ENCODE measurements around the gene PTGFRN. TPM values are rescaled to one million over a fixed set of nuclear protein-coding genes. Genes with fewer than 3 reads are reported as not detected.

PTGFRN gene
- total and polyA plus RNA-seq, 2 of the 13 experiments (the other 11 are each of a cell fraction or from before 2014, with no cell fraction given): 3.3 to 11.3 TPM

- H3K4me1 ChIP-seq (ENCODE audit: insufficient read depth, low read length): no peaks in the 10 kb centered on the region
- ChIA-PET POLR2A (no interaction called here), CTCF (ENCODE audit: low intra/inter-chr PET ratio, low total read pairs) (no interaction called here)
- intact Hi-C loops (cut with micrococcal nuclease; ENCODE audit: unreplicated experiment): no loop called here
- H3K4me2 ChIP-seq (ENCODE audit: low read depth, low read length): no peak overlapping the region
- DNase-seq (ENCODE audit: low spot score): no peak
- no TSS peak for BruUV-seq (replicated peaks)
- H3K9ac ChIP-seq (ENCODE audit: insufficient read depth, low read depth, low read length): no peak overlapping the region
- no peak for FAIRE-seq
- H3K79me2 ChIP-seq (ENCODE audit: insufficient read depth, low read length): no peaks in the 10 kb centered on the region
- H2AFZ ChIP-seq (ENCODE audit: low read length): no peak overlapping the region
- no peaks in the 10 kb centered on the region for H3K9me3 ChIP-seq (ENCODE audit: low read length)
- ATAC-seq: no peak
- no peak overlapping the region for H3K27ac ChIP-seq (ENCODE audit: extremely low read length, insufficient read depth, low read length)
- H3K27me3 ChIP-seq (ENCODE audit: control insufficient read depth in 1 of 2, insufficient read depth in 2 of 2, low read length in 2 of 2): no peaks in the 10 kb centered on the region
- in situ Hi-C loops (cut with HindIII; ENCODE audit: extremely low pct_ligation_motif_present, low pct_unique_long_range_greater_than_20kb): no loop called here
- no peak overlapping the region for H3K4me3 ChIP-seq (replicated peaks in 1 of 3; ENCODE audit: insufficient read depth in 1 of 3, low read depth in 2 of 3, low read length in 3 of 3)
- H4K20me1 ChIP-seq (ENCODE audit: insufficient read depth, low read length): no peaks in the 10 kb centered on the region
- TF ChIP-seq USF2 (IDR thresholded peaks at IDR 0.05; ENCODE audit: low read depth, low read length) (no peak), USF2 (CRISPR knock-in tag; IDR thresholded peaks at IDR 0.05; ENCODE audit: borderline replicate concordance) (no peak), HDAC6 (IDR thresholded peaks at IDR 0.05; ENCODE audit: low read depth, low read length) (no peak), TCF7L2 (IDR thresholded peaks at IDR 0.05; ENCODE audit: low read depth, low read length) (no peak), ZNF660 (CRISPR knock-in tag; IDR thresholded peaks at IDR 0.05; ENCODE audit: borderline replicate concordance, low read depth) (no peak), ZNF232 (CRISPR knock-in tag; IDR thresholded peaks at IDR 0.05; ENCODE audit: borderline replicate concordance) (no peak), MBD4 (IDR thresholded peaks at IDR 0.05; ENCODE audit: borderline replicate concordance, low read length) (no peak), ATRX (CRISPR knock-in tag; IDR thresholded peaks at IDR 0.05; ENCODE audit: borderline replicate concordance) (no peak)
- H3K36me3 ChIP-seq (replicated peaks in 1 of 2; ENCODE audit: control insufficient read depth in 1 of 2, insufficient read depth in 2 of 2, low read length in 2 of 2): no peaks in the 10 kb centered on the region
- WGBS (ENCODE audit: low lambda C conversion rate): 50% methylated on average over 1 of the region's 1 CpG
These were observed 87.3 kb downstream of the PTGFRN start for GRCh38 chr1:116997066-116997465.

All from HepG2 (cell line).